ENCODE results near the gene SLC35E2B.

DNA sequence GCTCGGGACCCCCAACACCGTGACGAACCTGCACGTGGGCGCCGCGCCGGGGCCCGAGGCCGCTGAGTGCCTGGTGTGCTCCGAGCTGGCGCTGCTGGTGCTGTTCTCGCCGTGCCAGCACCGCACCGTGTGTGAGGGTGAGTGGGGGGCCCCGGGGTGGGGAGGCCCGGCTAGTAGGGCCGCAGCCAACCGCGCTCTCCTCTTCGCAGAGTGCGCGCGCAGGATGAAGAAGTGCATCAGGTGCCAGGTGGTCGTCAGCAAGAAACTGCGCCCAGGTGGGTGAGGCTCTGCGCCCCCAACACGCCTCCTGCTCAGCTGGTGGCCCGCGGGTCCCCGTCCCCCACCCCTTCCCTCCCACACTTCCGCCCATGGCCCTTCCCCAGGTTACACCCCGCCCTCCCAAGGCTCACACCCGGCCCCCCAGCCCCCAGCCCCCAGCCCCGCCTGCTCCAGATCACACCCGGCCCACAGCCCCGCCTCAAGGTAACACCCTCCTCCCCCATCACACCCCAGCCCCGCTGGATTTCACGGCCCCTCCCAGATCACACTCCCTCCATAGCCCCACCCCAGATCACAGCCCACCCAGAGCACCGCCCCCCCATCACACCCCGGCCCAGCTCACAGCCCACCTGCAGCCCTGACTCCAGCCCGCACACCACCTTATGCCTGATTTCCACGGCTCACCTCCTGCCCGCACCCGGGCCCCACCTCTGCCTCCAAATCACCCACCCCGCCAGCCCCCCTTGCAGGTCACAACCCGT, 63.0 kb downstream of the SLC35E2B start:
- TF ChIP-seq ARNTL (CRISPR knock-in tag; IDR thresholded peaks at IDR 0.05; ENCODE audit: borderline replicate concordance, low read depth) (no peak), PPARA (CRISPR knock-in tag; IDR thresholded peaks at IDR 0.05; ENCODE audit: borderline replicate concordance) (no peak), ZFP30 (CRISPR knock-in tag; IDR thresholded peaks at IDR 0.05) (no peak), ZC3H10 (CRISPR knock-in tag; IDR thresholded peaks at IDR 0.05) (no peak), ZFP3 (CRISPR knock-in tag; IDR thresholded peaks at IDR 0.05) (no peak), RARB (CRISPR knock-in tag; IDR thresholded peaks at IDR 0.05) (no peak), ZNF8 (CRISPR knock-in tag; IDR thresholded peaks at IDR 0.05) (no peak)
- TF ChIP-seq, protein P1, sequence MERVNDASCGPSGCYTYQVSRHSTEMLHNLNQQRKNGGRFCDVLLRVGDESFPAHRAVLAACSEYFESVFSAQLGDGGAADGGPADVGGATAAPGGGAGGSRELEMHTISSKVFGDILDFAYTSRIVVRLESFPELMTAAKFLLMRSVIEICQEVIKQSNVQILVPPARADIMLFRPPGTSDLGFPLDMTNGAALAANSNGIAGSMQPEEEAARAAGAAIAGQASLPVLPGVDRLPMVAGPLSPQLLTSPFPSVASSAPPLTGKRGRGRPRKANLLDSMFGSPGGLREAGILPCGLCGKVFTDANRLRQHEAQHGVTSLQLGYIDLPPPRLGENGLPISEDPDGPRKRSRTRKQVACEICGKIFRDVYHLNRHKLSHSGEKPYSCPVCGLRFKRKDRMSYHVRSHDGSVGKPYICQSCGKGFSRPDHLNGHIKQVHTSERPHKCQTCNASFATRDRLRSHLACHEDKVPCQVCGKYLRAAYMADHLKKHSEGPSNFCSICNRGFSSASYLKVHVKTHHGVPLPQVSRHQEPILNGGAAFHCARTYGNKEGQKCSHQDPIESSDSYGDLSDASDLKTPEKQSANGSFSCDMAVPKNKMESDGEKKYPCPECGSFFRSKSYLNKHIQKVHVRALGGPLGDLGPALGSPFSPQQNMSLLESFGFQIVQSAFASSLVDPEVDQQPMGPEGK (CRISPR knock-in tag; IDR thresholded peaks at IDR 0.05; ENCODE audit: borderline replicate concordance) = no peak

Measured in SK-N-SH treated with all-trans-retinoic acid at 6 μM for 48 hours (cell line).